Neural cell (in vitro differentiated cells): Measurements from ENCODE around the gene ACOT8.

Experiments used
- CTCF ChIP-seq: fragments of 450-650 bp; IDR thresholded peaks from 2 replicates; pipeline ENCODE4 v1.5.1; 2014; ENCODE audit warnings: antibody characterized with exemption, mild to moderate bottlenecking, moderate library complexity; ENCODE audit not compliant: poor library complexity, severe bottlenecking
- EP300 ChIP-seq: fragments of 450-650 bp; conservative IDR thresholded peaks from 2 replicates; pipeline ENCODE4 v1.6.1; 2014; ENCODE audit warnings: antibody characterized with exemption, mild to moderate bottlenecking, moderate library complexity; ENCODE audit not compliant: poor library complexity, severe bottlenecking
- POLR2AphosphoS5 ChIP-seq: IDR thresholded peaks from 2 replicates; pipeline ENCODE4 v1.6.1; 2012
- TAF1 ChIP-seq: IDR thresholded peaks from 2 replicates; pipeline ENCODE4 v1.6.1; 2012; ENCODE audit warnings: low read depth
- TF ChIP-seq, protein P1 (sequence below): IDR thresholded peaks from 2 replicates; pipeline ENCODE4 v1.6.1; 2012; ENCODE audit warnings: borderline replicate concordance

GRCh38 chr20:45840700-45841198 lies 16.4 kb downstream of the ACOT8 start:
- TF ChIP-seq TAF1 (no peak), CTCF (no peak), EP300 (no peak), POLR2AphosphoS5 (no peak)
- TF ChIP-seq, protein P1, sequence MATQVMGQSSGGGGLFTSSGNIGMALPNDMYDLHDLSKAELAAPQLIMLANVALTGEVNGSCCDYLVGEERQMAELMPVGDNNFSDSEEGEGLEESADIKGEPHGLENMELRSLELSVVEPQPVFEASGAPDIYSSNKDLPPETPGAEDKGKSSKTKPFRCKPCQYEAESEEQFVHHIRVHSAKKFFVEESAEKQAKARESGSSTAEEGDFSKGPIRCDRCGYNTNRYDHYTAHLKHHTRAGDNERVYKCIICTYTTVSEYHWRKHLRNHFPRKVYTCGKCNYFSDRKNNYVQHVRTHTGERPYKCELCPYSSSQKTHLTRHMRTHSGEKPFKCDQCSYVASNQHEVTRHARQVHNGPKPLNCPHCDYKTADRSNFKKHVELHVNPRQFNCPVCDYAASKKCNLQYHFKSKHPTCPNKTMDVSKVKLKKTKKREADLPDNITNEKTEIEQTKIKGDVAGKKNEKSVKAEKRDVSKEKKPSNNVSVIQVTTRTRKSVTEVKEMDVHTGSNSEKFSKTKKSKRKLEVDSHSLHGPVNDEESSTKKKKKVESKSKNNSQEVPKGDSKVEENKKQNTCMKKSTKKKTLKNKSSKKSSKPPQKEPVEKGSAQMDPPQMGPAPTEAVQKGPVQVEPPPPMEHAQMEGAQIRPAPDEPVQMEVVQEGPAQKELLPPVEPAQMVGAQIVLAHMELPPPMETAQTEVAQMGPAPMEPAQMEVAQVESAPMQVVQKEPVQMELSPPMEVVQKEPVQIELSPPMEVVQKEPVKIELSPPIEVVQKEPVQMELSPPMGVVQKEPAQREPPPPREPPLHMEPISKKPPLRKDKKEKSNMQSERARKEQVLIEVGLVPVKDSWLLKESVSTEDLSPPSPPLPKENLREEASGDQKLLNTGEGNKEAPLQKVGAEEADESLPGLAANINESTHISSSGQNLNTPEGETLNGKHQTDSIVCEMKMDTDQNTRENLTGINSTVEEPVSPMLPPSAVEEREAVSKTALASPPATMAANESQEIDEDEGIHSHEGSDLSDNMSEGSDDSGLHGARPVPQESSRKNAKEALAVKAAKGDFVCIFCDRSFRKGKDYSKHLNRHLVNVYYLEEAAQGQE, result no peak
